GM21515 (cell line): ENCODE results near the gene GCNT2.
"Not testable (repeated sequence)": the region's sequence is repeated elsewhere in the genome, so short reads cannot be mapped to it uniquely, and the experiment has no call there.

ENCODE experiments used
- ATAC-seq: cut with Tn5 transposase; IDR thresholded peaks from one replicate; pipeline ENCODE4 v1.9.1; 2021; ENCODE audit not compliant: unreplicated experiment

Gene GCNT2

GRCh38 chr6:10658910-10659698, 138.0 kb downstream of the GCNT2 start:
- no peak for ATAC-seq

GRCh38 chr6:10659699-10660348, 138.7 kb downstream of the GCNT2 start:
- ATAC-seq: no peak

- not testable (repeated sequence) for ATAC-seq
Observed at GRCh38 chr6:10660431-10661191, 139.5 kb downstream of the GCNT2 start.

- no peak for ATAC-seq
Observed at GRCh38 chr6:10662207-10662606, 141.1 kb downstream of the GCNT2 start.

GRCh38 chr6:10662742-10663141, 141.6 kb downstream of the GCNT2 start:
- no peak for ATAC-seq

GRCh38 chr6:10665595-10665994, 144.4 kb downstream of the GCNT2 start:
- not testable (repeated sequence) for ATAC-seq

GRCh38 chr6:10668126-10668917, 147.2 kb downstream of the GCNT2 start:
- ATAC-seq: no peak

GRCh38 chr6:10676403-10676802, 155.3 kb downstream of the GCNT2 start:
- ATAC-seq: no peak

- no peak for ATAC-seq
Observed at GRCh38 chr6:10678456-10678855, 157.3 kb downstream of the GCNT2 start.
